WI38 (cell line): ENCODE results near the gene SFMBT2.
"Not testable (repeated sequence)": the region's sequence is repeated elsewhere in the genome, so short reads cannot be mapped to it uniquely, and the experiment has no call there.

Source experiments
- H3K4me3 ChIP-seq: 2 replicates; pipeline ENCODE4 v1.5.1; 2011; ENCODE audit warnings: low read depth, mild to moderate bottlenecking, control low read depth, low read length
- TF ChIP-seq, protein P1 (sequence below): IDR thresholded peaks from 2 replicates; pipeline ENCODE4 v1.5.1; 2012; ENCODE audit warnings: low read depth, mild to moderate bottlenecking, control low read depth, low read length

Gene SFMBT2

DNA sequence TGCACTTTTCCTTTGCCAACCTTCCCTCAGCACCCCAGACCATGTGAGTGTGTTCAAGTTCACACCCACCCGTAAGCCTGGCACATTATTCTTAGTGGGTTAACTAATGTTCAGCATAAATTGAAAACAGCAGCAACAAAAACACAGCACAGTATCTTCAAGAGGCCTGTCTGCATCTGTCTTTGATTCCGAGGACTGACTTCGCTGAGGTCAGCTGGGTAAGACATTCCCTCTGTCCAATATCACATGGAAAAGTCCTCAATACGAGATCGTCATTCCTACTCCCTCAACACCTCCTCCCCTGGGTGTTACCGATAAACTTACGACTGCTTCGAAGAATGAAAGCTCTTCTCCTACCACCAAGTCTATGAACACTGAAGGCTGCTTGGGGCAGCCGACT is 218.8 kb downstream of the SFMBT2 start:
- H3K4me3 ChIP-seq = no peak overlapping the region
- TF ChIP-seq, protein P1, sequence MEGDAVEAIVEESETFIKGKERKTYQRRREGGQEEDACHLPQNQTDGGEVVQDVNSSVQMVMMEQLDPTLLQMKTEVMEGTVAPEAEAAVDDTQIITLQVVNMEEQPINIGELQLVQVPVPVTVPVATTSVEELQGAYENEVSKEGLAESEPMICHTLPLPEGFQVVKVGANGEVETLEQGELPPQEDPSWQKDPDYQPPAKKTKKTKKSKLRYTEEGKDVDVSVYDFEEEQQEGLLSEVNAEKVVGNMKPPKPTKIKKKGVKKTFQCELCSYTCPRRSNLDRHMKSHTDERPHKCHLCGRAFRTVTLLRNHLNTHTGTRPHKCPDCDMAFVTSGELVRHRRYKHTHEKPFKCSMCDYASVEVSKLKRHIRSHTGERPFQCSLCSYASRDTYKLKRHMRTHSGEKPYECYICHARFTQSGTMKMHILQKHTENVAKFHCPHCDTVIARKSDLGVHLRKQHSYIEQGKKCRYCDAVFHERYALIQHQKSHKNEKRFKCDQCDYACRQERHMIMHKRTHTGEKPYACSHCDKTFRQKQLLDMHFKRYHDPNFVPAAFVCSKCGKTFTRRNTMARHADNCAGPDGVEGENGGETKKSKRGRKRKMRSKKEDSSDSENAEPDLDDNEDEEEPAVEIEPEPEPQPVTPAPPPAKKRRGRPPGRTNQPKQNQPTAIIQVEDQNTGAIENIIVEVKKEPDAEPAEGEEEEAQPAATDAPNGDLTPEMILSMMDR = no peak

DNA sequence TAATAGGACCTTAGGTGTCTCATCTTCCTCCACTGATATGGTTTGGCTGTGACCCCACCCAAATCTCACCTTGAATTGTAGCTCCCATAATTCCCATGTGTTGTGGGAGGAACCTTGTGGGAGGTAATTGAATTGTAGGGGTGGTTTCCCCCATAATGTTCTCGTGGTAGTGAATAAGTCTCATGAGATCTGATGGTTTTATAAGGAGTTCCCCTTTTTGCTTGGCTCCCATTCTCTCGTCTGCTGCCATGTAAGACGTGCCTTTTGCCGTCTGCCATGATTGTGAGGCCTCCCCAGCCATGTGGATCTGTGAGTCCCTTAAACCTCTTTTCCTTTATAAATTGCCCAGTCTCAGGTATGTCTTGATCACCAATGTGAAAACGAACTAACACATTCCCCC is 220.1 kb downstream of the SFMBT2 start:
- H3K4me3 ChIP-seq = not testable (repeated sequence)

DNA sequence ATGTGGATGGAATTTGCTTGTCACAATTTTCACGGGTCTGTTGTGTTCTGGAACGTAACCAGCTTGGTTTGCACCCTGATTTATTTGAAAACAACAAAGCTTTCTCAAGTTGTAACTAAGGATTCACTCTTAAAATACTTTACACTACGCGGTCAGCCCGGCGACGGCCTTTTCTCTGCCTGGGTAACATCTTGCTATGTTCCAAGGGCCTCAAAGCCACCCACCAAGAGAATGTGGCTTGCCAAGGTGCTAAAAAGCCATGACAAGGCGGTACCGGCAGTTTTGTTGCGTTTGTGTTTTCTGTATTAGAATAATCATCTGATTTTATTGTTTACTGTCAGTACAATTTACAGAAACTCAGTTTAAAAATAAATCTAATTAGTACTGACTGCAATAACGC is 220.9 kb downstream of the SFMBT2 start:
- TF ChIP-seq, protein P1 = no peak
- H3K4me3 ChIP-seq = no peak overlapping the region

DNA sequence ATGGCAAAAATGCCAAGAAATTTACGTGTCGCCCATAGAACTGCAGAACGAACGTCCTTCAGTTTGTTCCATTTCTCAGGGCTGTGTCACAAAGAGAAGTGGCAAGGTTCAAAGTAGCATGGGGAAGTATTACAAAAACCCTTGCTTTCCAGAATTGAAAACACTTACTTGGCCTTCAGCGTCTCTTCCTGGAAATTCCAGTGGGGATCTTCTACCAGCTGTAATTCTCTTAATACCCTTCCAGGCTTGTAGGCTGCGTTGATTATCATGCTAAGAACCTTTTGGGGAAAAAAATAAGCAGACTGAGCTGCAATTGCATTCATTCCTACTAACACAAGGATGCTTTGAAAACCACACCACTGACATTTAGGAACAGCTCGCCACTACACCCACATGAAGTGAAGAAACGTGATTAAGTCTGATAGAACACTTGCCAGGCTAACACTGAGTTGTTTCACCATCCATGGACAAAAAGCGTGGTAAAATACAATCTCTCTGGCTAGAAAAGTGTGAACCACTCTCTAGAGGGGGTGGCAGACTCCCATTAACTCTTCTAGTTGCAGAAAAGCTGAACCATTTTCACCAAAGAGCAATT is 222.3 kb downstream of the SFMBT2 start:
- TF ChIP-seq, protein P1 = no peak
- H3K4me3 ChIP-seq = no peak overlapping the region

DNA sequence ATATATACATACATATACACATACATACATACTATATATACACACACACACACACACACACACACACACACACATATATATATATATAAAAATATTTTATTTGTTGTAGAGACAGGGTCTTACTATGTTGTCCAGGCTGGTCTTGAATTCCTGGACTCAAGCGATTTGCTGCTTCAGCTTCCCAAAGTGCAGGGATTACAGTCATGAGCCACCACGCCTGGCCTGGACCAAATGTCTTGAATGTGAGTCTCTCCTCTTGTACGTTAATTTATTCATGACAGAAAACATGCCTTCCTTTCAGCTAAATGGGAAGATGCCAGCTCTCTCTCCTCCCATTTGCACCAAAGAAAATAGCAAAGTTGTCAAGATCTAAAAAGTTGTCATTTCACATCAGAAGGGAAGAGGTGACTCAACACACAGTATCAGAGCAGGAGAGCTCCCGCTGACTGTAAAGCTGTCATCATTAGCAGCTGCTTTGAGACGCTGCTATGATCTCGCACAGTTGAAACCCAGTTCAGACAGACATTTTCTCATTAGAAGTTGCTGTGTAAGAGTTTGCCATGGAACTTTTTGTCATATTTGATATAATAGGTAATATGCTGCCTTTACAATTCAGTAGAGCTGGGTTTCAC is 224.3 kb downstream of the SFMBT2 start:
- TF ChIP-seq, protein P1 = no peak
- H3K4me3 ChIP-seq = no peak overlapping the region

DNA sequence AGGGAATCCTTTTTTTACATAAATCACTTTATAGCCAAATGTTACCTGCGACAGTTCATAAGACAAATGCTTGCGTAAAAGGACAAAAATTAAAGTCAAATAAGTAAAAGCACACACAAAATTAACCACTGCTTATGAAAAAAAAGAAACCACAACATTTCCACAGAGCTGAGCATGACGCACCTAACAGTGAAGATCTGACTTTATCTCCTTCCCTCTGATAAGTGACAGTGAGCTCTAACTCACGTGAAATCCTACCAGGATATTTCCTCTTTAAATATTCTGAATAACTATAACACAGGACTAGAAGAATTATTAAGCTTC is 225.5 kb downstream of the SFMBT2 start:
- TF ChIP-seq, protein P1 = no peak
- H3K4me3 ChIP-seq = no peak overlapping the region

DNA sequence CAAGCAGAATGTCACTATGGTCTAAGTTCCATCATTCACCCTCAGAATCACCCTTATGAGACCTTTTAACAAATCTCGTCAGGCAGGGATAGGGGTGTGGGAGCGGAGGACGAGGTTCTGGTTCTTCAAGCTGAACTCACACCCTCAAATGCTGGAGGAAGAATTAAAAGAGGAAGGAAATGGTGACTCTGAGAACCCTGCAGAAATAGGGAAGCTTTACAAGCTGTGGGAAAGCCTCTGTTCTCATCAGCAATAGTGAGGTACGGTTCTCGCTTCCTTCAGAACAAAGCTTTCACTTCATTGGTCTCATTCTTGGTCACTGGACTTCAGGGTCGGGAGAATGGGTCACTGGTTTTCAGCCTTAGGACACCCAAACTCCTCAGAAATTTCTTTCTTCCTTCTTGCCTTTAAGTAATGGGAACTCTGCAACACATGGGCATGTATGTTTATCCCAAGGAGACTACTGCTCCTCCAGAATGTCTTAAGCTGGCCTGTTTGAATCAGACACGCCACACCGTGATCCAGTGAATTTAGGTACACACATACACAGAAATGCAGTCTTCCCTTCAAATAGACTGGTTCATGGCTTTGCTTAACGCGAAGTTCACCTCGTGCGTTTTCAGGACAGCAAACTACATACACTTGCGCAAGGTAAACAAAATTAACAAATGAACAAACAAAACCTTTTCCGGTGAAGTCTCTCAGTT is 226.0 kb downstream of the SFMBT2 start:
- TF ChIP-seq, protein P1 = no peak
- H3K4me3 ChIP-seq = no peak overlapping the region

DNA sequence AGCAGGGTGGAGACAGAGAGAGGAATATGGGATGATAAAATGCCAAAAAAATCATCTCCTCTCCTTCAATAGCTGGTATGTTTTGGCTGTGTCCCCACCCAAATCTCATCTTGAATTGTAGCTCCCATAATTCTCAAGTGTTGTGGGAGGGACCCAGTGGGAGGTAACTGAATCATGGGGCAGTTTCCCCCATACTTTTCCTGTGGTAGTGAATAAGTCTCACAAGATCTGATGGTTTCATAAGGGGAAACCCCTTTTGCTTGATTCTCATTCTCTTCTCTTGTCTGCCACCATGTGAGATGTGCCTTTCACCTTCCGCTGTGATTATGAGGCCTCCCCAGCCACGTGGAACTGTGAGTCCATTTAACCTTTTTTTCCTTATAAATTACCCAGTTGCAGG is 226.7 kb downstream of the SFMBT2 start:
- H3K4me3 ChIP-seq = not testable (repeated sequence)

DNA sequence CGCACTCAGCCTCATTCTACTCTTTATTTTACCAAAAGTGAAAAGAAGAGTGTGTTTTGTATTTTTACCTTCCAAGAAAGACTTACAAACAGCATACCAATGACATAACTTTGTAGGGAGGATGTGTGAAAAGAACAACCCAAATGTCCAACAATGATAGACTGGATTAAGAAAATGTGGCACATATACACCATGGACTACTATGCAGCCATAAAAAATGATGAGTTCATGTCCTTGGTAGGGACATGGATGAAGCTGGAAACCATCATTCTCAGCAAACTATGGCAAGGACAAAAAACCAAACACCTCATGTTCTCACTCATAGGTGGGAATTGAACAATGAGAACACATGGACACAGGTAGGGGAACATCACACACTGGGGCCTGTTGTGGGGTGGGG is 228.5 kb downstream of the SFMBT2 start:
- H3K4me3 ChIP-seq = not testable (repeated sequence)
